PC-9 (cell line): ENCODE measurements around the gene CDH26. TPM values are rescaled to one million over a fixed set of nuclear protein-coding genes. Genes with fewer than 3 reads are reported as not detected.

ENCODE experiments used
- BruUV-seq: library from RNA; stranded (reverse); fragments of 400-500 nt; replicated peaks from 2 replicates; lab custom pipeline; 2021; lab: Mats Ljungman, UMichigan
- CTCF ChIA-PET: fragments of 300-600 bp; sonication (Branson Sonifier 250); formaldehyde crosslinking; loops from one replicate; lab custom pipeline; 2022; ENCODE audit warnings: antibody characterized with exemption; lab: Charles Lee
- POLR2A ChIA-PET: fragments of 300-600 bp; sonication (Branson Sonifier 250); formaldehyde crosslinking; loops from one replicate; lab custom pipeline; 2022; ENCODE audit warnings: antibody characterized with exemption; ENCODE audit not compliant: unreplicated experiment; lab: Charles Lee
- DNase-seq, 2 experiments: peaks; one replicate each; pipeline versions ENCODE4 v3.0.0 to v3.0.0-alpha.2; 2015 to 2022; ENCODE audit warnings: mixed read lengths in 1 of 2
- H2AFZ ChIP-seq: fragments of 200-600 bp; sonication (generic); 2 replicates; pipeline ENCODE4 v1.8.1; 2017; ENCODE audit warnings: antibody characterized with exemption
- H3F3A ChIP-seq: fragments of 200-600 bp; sonication (generic); 2 replicates; pipeline ENCODE4 v1.8.1; 2017; ENCODE audit warnings: antibody characterized with exemption, mild to moderate bottlenecking, low read depth; ENCODE audit not compliant: insufficient read depth
- H3K27ac ChIP-seq: fragments of 200-600 bp; sonication (generic); 2 replicates; pipeline ENCODE4 v1.6.1; 2016; ENCODE audit warnings: mixed run types
- H3K27me3 ChIP-seq: fragments of 200-600 bp; sonication (generic); 2 replicates; pipeline ENCODE4 v1.6.1; 2016; ENCODE audit warnings: low read depth, mixed run types; ENCODE audit not compliant: insufficient read depth
- H3K36me3 ChIP-seq: fragments of 200-600 bp; sonication (generic); 2 replicates; pipeline ENCODE4 v1.6.1; 2016; ENCODE audit warnings: low read depth, mixed run types
- H3K4me1 ChIP-seq: fragments of 200-600 bp; sonication (generic); replicated peaks from 2 replicates; pipeline ENCODE4 v1.6.1; 2016; ENCODE audit warnings: mixed run types; ENCODE audit not compliant: insufficient read depth
- H3K4me2 ChIP-seq: fragments of 200-600 bp; sonication (generic); 2 replicates; pipeline ENCODE4 v1.6.1; 2017; ENCODE audit warnings: mixed run types
- H3K4me3 ChIP-seq: fragments of 200-600 bp; sonication (generic); 2 replicates; pipeline ENCODE4 v1.6.1; 2016; ENCODE audit warnings: mixed run types
- H3K79me2 ChIP-seq: fragments of 200-600 bp; sonication (generic); 2 replicates; pipeline ENCODE4 v1.6.1; 2017; ENCODE audit warnings: low read depth, mixed run types
- H3K9me2 ChIP-seq: fragments of 200-600 bp; sonication (generic); 2 replicates; pipeline ENCODE4 v1.8.1; 2017; ENCODE audit warnings: mild to moderate bottlenecking; ENCODE audit not compliant: insufficient read depth
- H3K9me3 ChIP-seq: fragments of 200-600 bp; sonication (generic); 2 replicates; pipeline ENCODE4 v1.8.1; 2016; ENCODE audit warnings: low read depth; ENCODE audit not compliant: insufficient read depth
- H4K20me1 ChIP-seq: fragments of 200-600 bp; sonication (generic); 2 replicates; pipeline ENCODE4 v1.8.1; 2017; ENCODE audit not compliant: insufficient read depth
- CTCF ChIP-seq: fragments of 200-600 bp; sonication (generic); conservative IDR thresholded peaks from 2 replicates; pipeline ENCODE4 v1.6.1; 2017; ENCODE audit warnings: mixed run types, antibody characterized with exemption, mild to moderate bottlenecking, moderate library complexity
- EZH2 ChIP-seq: fragments of 200-600 bp; sonication (generic); IDR thresholded peaks from 2 replicates; pipeline ENCODE4 v1.8.0; 2017; ENCODE audit warnings: antibody characterized with exemption, low read depth
- intact Hi-C: fragments of 100-400 bp; cut with micrococcal nuclease; formaldehyde crosslinking; loops from one replicate; pipeline ENCODE4 v1.10.0; 2022; ENCODE audit not compliant: unreplicated experiment
- total RNA-seq: library from RNA; stranded (reverse); gene quantifications from 2 replicates; pipeline ENCODE4 v1.2.3, GENCODE V29; 2021

Gene CDH26
- total RNA-seq, 1 experiment from 2014 or later: 1.1 TPM

DNA sequence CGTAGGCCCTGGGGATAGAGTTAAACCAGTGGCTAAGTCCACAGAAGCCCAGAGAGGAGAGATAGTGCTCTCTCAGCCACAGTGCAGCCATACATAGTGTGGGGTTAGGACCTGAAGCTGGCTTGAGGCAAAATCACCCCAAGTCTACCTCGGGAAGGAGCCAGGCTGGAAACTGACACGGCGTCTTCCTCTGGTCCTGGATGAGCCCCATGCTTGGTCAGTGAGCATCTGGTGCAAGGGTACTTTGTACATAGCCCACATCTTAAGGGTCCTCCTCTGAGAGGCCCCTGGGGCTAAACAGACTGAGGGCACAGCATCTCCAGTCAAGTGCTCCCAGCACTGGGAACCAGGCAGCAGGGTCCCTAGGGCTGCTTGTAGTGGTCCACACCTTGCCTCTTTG, 45.6 kb downstream of the CDH26 start:
- Histone ChIP-seq H3K9me2 (no peaks in the 10 kb centered on the region), H4K20me1 (no peaks in the 10 kb centered on the region), H2AFZ (no peak overlapping the region), H3K4me2 (no peak overlapping the region), H3K4me3 (no peak overlapping the region), H3K27me3 (no peaks in the 10 kb centered on the region), H3F3A (no peaks in the 10 kb centered on the region), H3K27ac (no peak overlapping the region), H3K9me3 (no peaks in the 10 kb centered on the region), H3K79me2 (no peaks in the 10 kb centered on the region), H3K4me1 (peaks cover 8% of the 10 kb centered on the region; the same call in 1 of the 2 replicates), H3K36me3 (no peaks in the 10 kb centered on the region)
- intact Hi-C loops: no loop called here
- TF ChIP-seq CTCF: no peak
- no peak for TF ChIP-seq EZH2
- ChIA-PET POLR2A (no interaction called here), CTCF (no interaction called here)
- BruUV-seq: no TSS peak
- DNase-seq: no peak

- Histone ChIP-seq H3K36me3 (no peaks in the 10 kb centered on the region), H3K79me2 (no peaks in the 10 kb centered on the region), H3K4me1 (no peaks in the 10 kb centered on the region), H3K9me2 (no peaks in the 10 kb centered on the region), H3F3A (no peaks in the 10 kb centered on the region), H3K27ac (no peak overlapping the region), H3K9me3 (no peaks in the 10 kb centered on the region), H3K27me3 (no peaks in the 10 kb centered on the region), H3K4me2 (no peak overlapping the region), H3K4me3 (no peak overlapping the region), H4K20me1 (no peaks in the 10 kb centered on the region), H2AFZ (no peak overlapping the region)
- intact Hi-C loops: loop anchor here (5.0 kb wide), 1 partner anchor 886 kb away; no protein-coding TSS in a partner anchor
- no TSS peak for BruUV-seq
- CTCF ChIA-PET: no interaction called here
- no peak for TF ChIP-seq CTCF
- no peak for TF ChIP-seq EZH2
- DNase-seq: no peak
- POLR2A ChIA-PET: no interaction called here
Measured at GRCh38 chr20:60006261-60006660, 48.0 kb downstream of the CDH26 start.

- Histone ChIP-seq H3K79me2 (no peaks in the 10 kb centered on the region), H3F3A (no peaks in the 10 kb centered on the region), H3K27me3 (no peaks in the 10 kb centered on the region), H3K9me2 (no peaks in the 10 kb centered on the region), H3K4me2 (no peak overlapping the region), H3K4me3 (no peak overlapping the region), H4K20me1 (no peaks in the 10 kb centered on the region), H3K9me3 (no peaks in the 10 kb centered on the region), H3K27ac (no peak overlapping the region), H2AFZ (no peak overlapping the region), H3K36me3 (no peaks in the 10 kb centered on the region), H3K4me1 (no peaks in the 10 kb centered on the region)
- no TSS peak for BruUV-seq
- ChIA-PET POLR2A (no interaction called here), CTCF (no interaction called here)
- TF ChIP-seq CTCF: no peak
- no peak for TF ChIP-seq EZH2
- intact Hi-C loops: loop anchor here (5.0 kb wide), 1 partner anchor 885 kb away; no protein-coding TSS in a partner anchor
- DNase-seq: no peak
Measured at GRCh38 chr20:60007464-60007863, 49.2 kb downstream of the CDH26 start.
